ENCODE measurements around the gene CENPL.
"Not testable (repeated sequence)": the region's sequence is repeated elsewhere in the genome, so short reads cannot be mapped to it uniquely, and the experiment has no call there.

Gene CENPL

GRCh38 chr1:173775578-173776226 is 49.0 kb downstream of the CENPL start (continued):
- TF ChIP-seq ZBTB1 (tag by site-specific recombination; IDR thresholded peaks at IDR 0.05) (no peak), ZNF544 (tag by site-specific recombination; IDR thresholded peaks at IDR 0.05) (no peak), ZNF747 (tag by site-specific recombination; IDR thresholded peaks at IDR 0.05) (no peak)
- TF ChIP-seq, protein P1, sequence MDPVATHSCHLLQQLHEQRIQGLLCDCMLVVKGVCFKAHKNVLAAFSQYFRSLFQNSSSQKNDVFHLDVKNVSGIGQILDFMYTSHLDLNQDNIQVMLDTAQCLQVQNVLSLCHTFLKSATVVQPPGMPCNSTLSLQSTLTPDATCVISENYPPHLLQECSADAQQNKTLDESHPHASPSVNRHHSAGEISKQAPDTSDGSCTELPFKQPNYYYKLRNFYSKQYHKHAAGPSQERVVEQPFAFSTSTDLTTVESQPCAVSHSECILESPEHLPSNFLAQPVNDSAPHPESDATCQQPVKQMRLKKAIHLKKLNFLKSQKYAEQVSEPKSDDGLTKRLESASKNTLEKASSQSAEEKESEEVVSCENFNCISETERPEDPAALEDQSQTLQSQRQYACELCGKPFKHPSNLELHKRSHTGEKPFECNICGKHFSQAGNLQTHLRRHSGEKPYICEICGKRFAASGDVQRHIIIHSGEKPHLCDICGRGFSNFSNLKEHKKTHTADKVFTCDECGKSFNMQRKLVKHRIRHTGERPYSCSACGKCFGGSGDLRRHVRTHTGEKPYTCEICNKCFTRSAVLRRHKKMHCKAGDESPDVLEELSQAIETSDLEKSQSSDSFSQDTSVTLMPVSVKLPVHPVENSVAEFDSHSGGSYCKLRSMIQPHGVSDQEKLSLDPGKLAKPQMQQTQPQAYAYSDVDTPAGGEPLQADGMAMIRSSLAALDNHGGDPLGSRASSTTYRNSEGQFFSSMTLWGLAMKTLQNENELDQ (tag by site-specific recombination; IDR thresholded peaks at IDR 0.05; ENCODE audit: low read depth) = no peak

DNA sequence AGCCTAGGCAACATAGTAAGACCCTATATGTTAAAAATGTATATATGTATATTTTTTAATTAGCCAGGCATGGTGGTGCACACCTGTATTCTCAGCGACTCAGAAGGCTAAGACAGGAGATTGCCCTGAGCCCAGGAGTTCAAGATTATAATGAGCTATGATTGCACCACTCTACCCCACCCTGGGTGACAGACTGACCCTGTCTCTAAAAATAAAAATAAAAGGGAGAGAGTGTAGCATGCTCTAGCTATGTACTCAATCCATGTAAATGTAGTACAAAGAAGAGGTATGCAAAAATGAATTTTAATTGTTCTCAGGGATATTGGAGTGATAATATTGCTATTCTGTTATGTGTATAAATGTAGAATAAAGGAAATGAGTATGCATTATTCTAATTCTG is 53.1 kb downstream of the CENPL start:
- TF ChIP-seq ZNF768 (tag by site-specific recombination; IDR thresholded peaks at IDR 0.05) (no peak), ZNF112 (tag by site-specific recombination; IDR thresholded peaks at IDR 0.05) (no peak), ZNF140 (tag by site-specific recombination; IDR thresholded peaks at IDR 0.05) (no peak), ZNF544 (tag by site-specific recombination; IDR thresholded peaks at IDR 0.05) (no peak), PRDM10 (tag by site-specific recombination; IDR thresholded peaks at IDR 0.05) (no peak), AEBP2 (tag by site-specific recombination; IDR thresholded peaks at IDR 0.05; ENCODE audit: borderline replicate concordance) (no peak), ZNF292 (tag by site-specific recombination; IDR thresholded peaks at IDR 0.05; ENCODE audit: borderline replicate concordance, low read depth) (no peak), ZNF221 (tag by site-specific recombination; IDR thresholded peaks at IDR 0.05; ENCODE audit: borderline replicate concordance) (no peak), ZBTB11 (tag by site-specific recombination; conservative IDR thresholded peaks at IDR 0.05; ENCODE audit: low read depth) (no peak)
- Histone ChIP-seq H3K4me1 (ENCODE audit: control insufficient read depth, insufficient read depth, low read length) (no peaks in the 10 kb centered on the region), H3K4me3 (ENCODE audit: low read depth, low read length) (no peak overlapping the region), H3K27ac (ENCODE audit: extremely low read depth, low read depth, low read length) (no peak overlapping the region), H3K9me3 (ENCODE audit: control insufficient read depth, insufficient read depth, low read depth, low read length) (no peaks in the 10 kb centered on the region), H3K36me3 (ENCODE audit: control insufficient read depth in 2 of 2, insufficient read depth in 1 of 2, low read length in 2 of 2) (peaks cover 8 to 27% of the 10 kb centered on the region in 2 experiments)
- ChIA-PET CTCF (no interaction called here), POLR2A (no interaction called here)

- POLR2A ChIA-PET; H3K9me3 ChIP-seq (ENCODE audit: control insufficient read depth, insufficient read depth, low read depth, low read length); H3K27ac ChIP-seq (ENCODE audit: extremely low read depth, low read depth, low read length); H3K4me1 ChIP-seq (ENCODE audit: control insufficient read depth, insufficient read depth, low read length); H3K4me3 ChIP-seq (ENCODE audit: low read depth, low read length): not testable (repeated sequence)
- H3K36me3 ChIP-seq (ENCODE audit: control insufficient read depth in 2 of 2, insufficient read depth in 1 of 2, low read length in 2 of 2) = peaks cover 12 to 17% of the 10 kb centered on the region in 2 experiments
- CTCF ChIA-PET = interaction anchor here (0.6 to 0.7 kb wide), 2 partner anchors 16 to 63 kb away, joined by 3 to 8 read pairs; no protein-coding TSS in a partner anchor
These were observed 54.4 kb downstream of the CENPL start for GRCh38 chr1:173770330-173770729.

Measured in HEK293 (cell line).